Astrocyte (in vitro differentiated cells and primary cell): Measurements from ENCODE around the gene KRTAP9-2. TPM values are rescaled to one million over a fixed set of nuclear protein-coding genes. Genes with fewer than 3 reads are reported as not detected.

ENCODE experiments used
- DNase-seq: peaks from one replicate; pipeline ENCODE4 v3.0.0-alpha.2; 2010; ENCODE audit warnings: low read depth
- FAIRE-seq: peaks from 2 replicates; lab custom pipeline; 2011; peaks lifted over from hg19 to GRCh38; lab: Jason Lieb, UNC
- H2AFZ ChIP-seq: 2 replicates; pipeline ENCODE4 v1.6.0; 2012; ENCODE audit warnings: low read depth, low read length, inconsistent platforms
- H3K27ac ChIP-seq: 2 replicates; pipeline ENCODE4 v1.5.1; 2011; ENCODE audit warnings: low read depth, low read length, inconsistent platforms
- H3K27me3 ChIP-seq: 2 replicates; pipeline ENCODE4 v1.6.0; 2011; ENCODE audit warnings: low read length, inconsistent platforms; ENCODE audit not compliant: insufficient read depth
- H3K36me3 ChIP-seq: 2 replicates; pipeline ENCODE4 v1.5.1; 2011; ENCODE audit warnings: low read length, inconsistent platforms; ENCODE audit not compliant: insufficient read depth
- H3K4me1 ChIP-seq: 2 replicates; pipeline ENCODE4 v1.5.1; 2011; ENCODE audit warnings: low read length, inconsistent platforms; ENCODE audit not compliant: insufficient read depth
- H3K4me2 ChIP-seq: 2 replicates; pipeline ENCODE4 v1.6.0; 2012; ENCODE audit warnings: low read length, inconsistent platforms
- H3K4me3 ChIP-seq: 2 replicates; pipeline ENCODE4 v1.5.1; 2011; ENCODE audit warnings: low read depth, mild to moderate bottlenecking, low read length, inconsistent platforms; ENCODE audit not compliant: insufficient read depth
- H3K79me2 ChIP-seq: 2 replicates; pipeline ENCODE4 v1.6.0; 2012; ENCODE audit warnings: mild to moderate bottlenecking, low read length, inconsistent platforms; ENCODE audit not compliant: insufficient read depth
- H3K9ac ChIP-seq: 2 replicates; pipeline ENCODE4 v1.6.0; 2012; ENCODE audit warnings: mild to moderate bottlenecking, low read length, inconsistent platforms
- H3K9me3 ChIP-seq: 2 replicates; pipeline ENCODE4 v1.5.1; 2012; ENCODE audit warnings: low read depth, mild to moderate bottlenecking, low read length, inconsistent platforms; ENCODE audit not compliant: insufficient read depth
- H4K20me1 ChIP-seq: 2 replicates; pipeline ENCODE4 v1.6.0; 2012; ENCODE audit warnings: low read length, inconsistent platforms; ENCODE audit not compliant: insufficient read depth
- H3K27ac Mint-ChIP-seq: one replicate; pipeline ENCODE4 v1.8.0; 2021; ENCODE audit warnings: mild to moderate bottlenecking, mixed read lengths; ENCODE audit not compliant: unreplicated experiment
- H3K27me3 Mint-ChIP-seq: one replicate; pipeline ENCODE4 v1.8.0; 2021; ENCODE audit warnings: low read depth, mixed read lengths; ENCODE audit not compliant: unreplicated experiment
- H3K36me3 Mint-ChIP-seq: one replicate; pipeline ENCODE4 v1.8.0; 2021; ENCODE audit warnings: low read depth, mixed read lengths; ENCODE audit not compliant: unreplicated experiment
- H3K4me1 Mint-ChIP-seq: one replicate; pipeline ENCODE4 v1.8.0; 2021; ENCODE audit warnings: low read depth, mixed read lengths; ENCODE audit not compliant: unreplicated experiment
- H3K4me3 Mint-ChIP-seq: one replicate; pipeline ENCODE4 v1.8.0; 2021; ENCODE audit warnings: mild to moderate bottlenecking, moderate library complexity, mixed read lengths; ENCODE audit not compliant: unreplicated experiment
- H3K9me3 Mint-ChIP-seq: one replicate; pipeline ENCODE4 v1.8.0; 2021; ENCODE audit warnings: mild to moderate bottlenecking, mixed read lengths; ENCODE audit not compliant: unreplicated experiment
- EZH2 ChIP-seq: IDR thresholded peaks from 2 replicates; pipeline ENCODE4 v1.6.1; 2012; ENCODE audit warnings: mild to moderate bottlenecking, low read length, inconsistent platforms; ENCODE audit not compliant: insufficient read depth
- total RNA-seq: library from RNA; stranded (reverse); gene quantifications from 2 replicates; pipeline ENCODE4 v1.2.1, GENCODE V29; 2021
- TF ChIP-seq, protein P1 (sequence below): IDR thresholded peaks from 2 replicates; pipeline ENCODE4 v1.5.1; 2011; ENCODE audit warnings: low read depth, mild to moderate bottlenecking, inconsistent platforms, low read length, moderate library complexity; ENCODE audit not compliant: insufficient read depth

KRTAP9-2 gene
- total RNA-seq, 1 donor from 2014 or later = not detected

DNA sequence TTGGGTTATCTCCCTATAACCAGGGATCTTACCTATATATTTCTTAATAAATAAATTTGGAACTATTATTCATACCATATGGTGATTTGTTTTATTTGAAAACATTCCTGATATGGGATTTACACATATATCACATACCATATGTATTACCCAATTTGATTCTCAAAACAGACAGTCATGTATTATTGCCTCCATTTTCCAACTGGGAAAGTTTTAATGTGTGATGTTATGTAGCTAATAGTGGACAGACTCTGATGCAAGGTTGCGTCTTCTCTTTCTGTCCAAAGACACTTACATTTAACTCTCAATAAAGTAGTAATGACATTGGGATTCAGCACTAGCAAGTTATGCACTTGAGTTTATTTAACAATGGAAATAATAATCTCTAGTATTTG, 29.8 kb downstream of the KRTAP9-2 start:
- Histone ChIP-seq H4K20me1 (no peaks in the 10 kb centered on the region), H2AFZ (no peak overlapping the region), H3K4me3 (no peak overlapping the region), H3K4me1 (no peaks in the 10 kb centered on the region), H3K27me3 (no peaks in the 10 kb centered on the region), H3K27ac (no peak overlapping the region), H3K9ac (no peak overlapping the region), H3K79me2 (no peaks in the 10 kb centered on the region), H3K4me2 (no peak overlapping the region), H3K36me3 (no peaks in the 10 kb centered on the region), H3K9me3 (no peaks in the 10 kb centered on the region)
- TF ChIP-seq, protein P1, sequence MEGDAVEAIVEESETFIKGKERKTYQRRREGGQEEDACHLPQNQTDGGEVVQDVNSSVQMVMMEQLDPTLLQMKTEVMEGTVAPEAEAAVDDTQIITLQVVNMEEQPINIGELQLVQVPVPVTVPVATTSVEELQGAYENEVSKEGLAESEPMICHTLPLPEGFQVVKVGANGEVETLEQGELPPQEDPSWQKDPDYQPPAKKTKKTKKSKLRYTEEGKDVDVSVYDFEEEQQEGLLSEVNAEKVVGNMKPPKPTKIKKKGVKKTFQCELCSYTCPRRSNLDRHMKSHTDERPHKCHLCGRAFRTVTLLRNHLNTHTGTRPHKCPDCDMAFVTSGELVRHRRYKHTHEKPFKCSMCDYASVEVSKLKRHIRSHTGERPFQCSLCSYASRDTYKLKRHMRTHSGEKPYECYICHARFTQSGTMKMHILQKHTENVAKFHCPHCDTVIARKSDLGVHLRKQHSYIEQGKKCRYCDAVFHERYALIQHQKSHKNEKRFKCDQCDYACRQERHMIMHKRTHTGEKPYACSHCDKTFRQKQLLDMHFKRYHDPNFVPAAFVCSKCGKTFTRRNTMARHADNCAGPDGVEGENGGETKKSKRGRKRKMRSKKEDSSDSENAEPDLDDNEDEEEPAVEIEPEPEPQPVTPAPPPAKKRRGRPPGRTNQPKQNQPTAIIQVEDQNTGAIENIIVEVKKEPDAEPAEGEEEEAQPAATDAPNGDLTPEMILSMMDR = no peak
- no peak for TF ChIP-seq EZH2
- DNase-seq = no peak
- Mint-ChIP-seq H3K36me3 (no peaks in the 10 kb centered on the region), H3K27ac (no peak overlapping the region), H3K9me3 (no peaks in the 10 kb centered on the region), H3K4me1 (peaks cover 2% of the 10 kb centered on the region), H3K4me3 (no peak overlapping the region), H3K27me3 (peaks cover 34% of the 10 kb centered on the region)
- peak; percentile 5 for FAIRE-seq

DNA sequence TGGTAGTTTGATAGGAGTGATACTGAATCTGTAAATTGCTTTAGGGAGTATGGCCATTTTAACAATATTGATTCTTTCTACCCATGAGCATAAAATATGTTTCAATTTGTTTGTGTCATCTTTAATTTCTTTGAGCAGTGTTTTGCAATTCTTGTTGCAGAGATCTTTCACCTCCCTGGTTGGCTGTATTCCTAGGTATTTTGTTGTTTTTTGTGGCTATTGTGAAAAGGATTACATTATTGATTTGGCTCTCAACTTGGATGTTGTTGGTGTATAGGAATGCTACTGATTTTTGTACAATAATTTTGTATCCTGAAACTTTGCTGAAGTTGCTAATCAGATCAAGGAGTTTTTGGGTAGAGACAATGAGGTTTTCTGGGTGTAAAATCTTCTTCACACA, 32.0 kb downstream of the KRTAP9-2 start:
- H3K4me3 Mint-ChIP-seq = no peak overlapping the region
- H3K4me3 ChIP-seq = no peak overlapping the region
- H3K27ac Mint-ChIP-seq = no peak overlapping the region
- peaks cover 29% of the 10 kb centered on the region for H3K27me3 Mint-ChIP-seq
- no peak overlapping the region for H3K4me2 ChIP-seq
- H3K27me3 ChIP-seq = peaks cover 2% of the 10 kb centered on the region
- no peak overlapping the region for H3K27ac ChIP-seq
- H3K9ac ChIP-seq = no peak overlapping the region
- H3K4me1 Mint-ChIP-seq = peaks cover 2% of the 10 kb centered on the region
- H2AFZ ChIP-seq = no peak overlapping the region
- H3K36me3 ChIP-seq = no peaks in the 10 kb centered on the region
- FAIRE-seq (no peak), DNase-seq (no peak)
- H3K9me3 Mint-ChIP-seq = no peaks in the 10 kb centered on the region
- no peaks in the 10 kb centered on the region for H3K9me3 ChIP-seq
- no peaks in the 10 kb centered on the region for H3K79me2 ChIP-seq
- no peaks in the 10 kb centered on the region for H4K20me1 ChIP-seq
- TF ChIP-seq, protein P1 = no peak
- no peak for TF ChIP-seq EZH2
- no peaks in the 10 kb centered on the region for H3K36me3 Mint-ChIP-seq
- no peaks in the 10 kb centered on the region for H3K4me1 ChIP-seq

DNA sequence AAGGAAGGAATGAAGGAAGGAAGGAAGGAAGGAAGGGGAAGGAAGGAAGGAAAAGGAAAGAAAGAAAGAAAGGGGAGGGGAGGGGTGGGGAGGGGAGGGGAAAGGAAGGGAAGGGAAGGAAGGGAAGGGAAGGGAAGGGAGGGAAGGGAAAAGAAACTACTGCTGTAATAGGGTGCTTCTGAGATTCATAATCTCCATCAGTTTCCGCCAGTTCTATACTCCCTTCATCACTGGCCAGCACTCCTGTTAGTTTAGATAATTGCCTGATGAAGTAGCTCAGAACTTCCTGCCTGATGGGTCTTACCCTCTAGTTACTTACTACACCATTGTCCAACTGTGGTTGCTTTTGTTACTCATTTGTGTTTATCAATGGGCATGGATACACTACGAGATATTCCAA, 36.8 kb downstream of the KRTAP9-2 start:
- no peak overlapping the region for H3K9ac ChIP-seq
- no peak overlapping the region for H3K27ac ChIP-seq
- H3K36me3 ChIP-seq = no peaks in the 10 kb centered on the region
- H3K4me1 ChIP-seq = no peaks in the 10 kb centered on the region
- no peak overlapping the region for H2AFZ ChIP-seq
- H3K27me3 ChIP-seq = peaks cover 2% of the 10 kb centered on the region
- TF ChIP-seq, protein P1 = no peak
- TF ChIP-seq EZH2 = no peak
- FAIRE-seq (no peak), DNase-seq (no peak)
- H3K9me3 Mint-ChIP-seq = no peaks in the 10 kb centered on the region
- no peaks in the 10 kb centered on the region for H3K36me3 Mint-ChIP-seq
- no peaks in the 10 kb centered on the region for H3K79me2 ChIP-seq
- no peak overlapping the region for H3K27ac Mint-ChIP-seq
- peaks cover 2% of the 10 kb centered on the region for H3K4me1 Mint-ChIP-seq
- peaks cover 16% of the 10 kb centered on the region for H3K27me3 Mint-ChIP-seq
- H3K4me3 Mint-ChIP-seq = no peak overlapping the region
- no peak overlapping the region for H3K4me2 ChIP-seq
- no peaks in the 10 kb centered on the region for H3K9me3 ChIP-seq
- no peak overlapping the region for H3K4me3 ChIP-seq
- no peaks in the 10 kb centered on the region for H4K20me1 ChIP-seq
